GM12891 (cell line): ENCODE results near the gene TF.

ENCODE experiments used
- PAX5 ChIP-seq: IDR thresholded peaks from 2 replicates; pipeline ENCODE4 v1.6.1; 2011; ENCODE audit warnings: low read length, moderate library complexity, mild to moderate bottlenecking; ENCODE audit not compliant: insufficient read depth, severe bottlenecking
- POLR2A ChIP-seq: IDR thresholded peaks from 2 replicates; pipeline ENCODE4 v1.6.1; 2011; ENCODE audit warnings: low read depth, low read length, control low read depth
- POLR2AphosphoS5 ChIP-seq: IDR thresholded peaks from 2 replicates; pipeline ENCODE4 v1.6.1; 2011; ENCODE audit warnings: low read depth, low read length, control low read depth
- SPI1 ChIP-seq: IDR thresholded peaks from 2 replicates; pipeline ENCODE4 v1.6.1; 2011; ENCODE audit warnings: low read depth, low read length, control low read depth
- TAF1 ChIP-seq: IDR thresholded peaks from 2 replicates; pipeline ENCODE4 v1.6.1; 2011; ENCODE audit warnings: low read depth, low read length, control low read depth

DNA sequence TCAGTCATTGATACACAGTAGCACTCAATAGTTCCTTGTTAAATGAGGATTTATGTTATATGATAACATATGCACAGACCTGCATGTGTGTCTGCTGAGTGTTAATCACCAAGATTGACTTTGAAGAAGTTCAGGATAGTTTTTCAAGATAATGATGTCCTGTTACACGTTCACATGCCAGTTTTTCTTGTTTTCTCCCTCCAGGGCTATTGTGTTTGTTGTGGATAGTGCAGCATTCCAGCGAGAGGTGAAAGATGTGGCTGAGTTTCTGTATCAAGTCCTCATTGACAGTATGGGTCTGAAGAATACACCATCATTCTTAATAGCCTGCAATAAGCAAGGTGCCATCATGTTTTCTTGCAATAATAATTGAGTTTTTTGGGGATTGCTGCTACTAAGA, 69.2 kb downstream of the TF start:
- TF ChIP-seq POLR2A (no peak), PAX5 (no peak), TAF1 (no peak), POLR2AphosphoS5 (no peak), SPI1 (no peak)
